COR-L47 (cell line): ENCODE measurements around the gene IL12RB1.

Experiments used
- DNase-seq: peaks from one replicate; lab custom pipeline; 2025; lab: John Stamatoyannopoulos, UW

IL12RB1 gene

DNA sequence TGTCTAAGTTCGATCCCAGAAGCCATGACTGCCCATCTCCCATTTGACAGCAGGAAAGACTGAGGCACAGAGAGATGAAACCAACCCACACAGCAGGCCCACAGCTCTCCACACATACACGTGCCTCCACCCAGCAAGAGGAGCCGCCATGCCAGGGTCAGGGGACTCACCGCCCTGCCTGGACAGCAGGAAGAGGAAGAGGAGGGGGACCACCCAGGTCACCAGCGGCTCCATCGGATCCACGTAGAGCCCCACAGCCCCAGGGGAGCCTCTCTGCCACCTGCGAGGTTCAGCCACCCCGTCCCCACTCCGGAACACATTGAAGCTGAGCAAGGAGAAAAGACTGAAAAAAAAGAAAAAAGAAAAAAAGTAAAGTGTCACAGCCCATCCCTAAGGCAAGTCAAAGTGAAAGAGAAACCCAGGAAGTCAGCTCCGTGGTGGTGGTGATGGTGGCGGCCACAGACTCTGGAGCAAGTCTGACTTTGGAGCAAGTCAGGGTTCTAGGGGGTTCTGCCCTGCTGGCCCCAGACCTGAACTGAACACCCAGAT is at the start of gene IL12RB1:
IL12RB1 (minus strand) TSS at position 345 of the 549 bp plus-strand sequence; CDS start at position 234, 111 bp downstream.
- DNase-seq: no peak

GRCh38 chr19:18135712-18136584 is 49.2 kb upstream of the IL12RB1 start:
- no peak for DNase-seq

DNA sequence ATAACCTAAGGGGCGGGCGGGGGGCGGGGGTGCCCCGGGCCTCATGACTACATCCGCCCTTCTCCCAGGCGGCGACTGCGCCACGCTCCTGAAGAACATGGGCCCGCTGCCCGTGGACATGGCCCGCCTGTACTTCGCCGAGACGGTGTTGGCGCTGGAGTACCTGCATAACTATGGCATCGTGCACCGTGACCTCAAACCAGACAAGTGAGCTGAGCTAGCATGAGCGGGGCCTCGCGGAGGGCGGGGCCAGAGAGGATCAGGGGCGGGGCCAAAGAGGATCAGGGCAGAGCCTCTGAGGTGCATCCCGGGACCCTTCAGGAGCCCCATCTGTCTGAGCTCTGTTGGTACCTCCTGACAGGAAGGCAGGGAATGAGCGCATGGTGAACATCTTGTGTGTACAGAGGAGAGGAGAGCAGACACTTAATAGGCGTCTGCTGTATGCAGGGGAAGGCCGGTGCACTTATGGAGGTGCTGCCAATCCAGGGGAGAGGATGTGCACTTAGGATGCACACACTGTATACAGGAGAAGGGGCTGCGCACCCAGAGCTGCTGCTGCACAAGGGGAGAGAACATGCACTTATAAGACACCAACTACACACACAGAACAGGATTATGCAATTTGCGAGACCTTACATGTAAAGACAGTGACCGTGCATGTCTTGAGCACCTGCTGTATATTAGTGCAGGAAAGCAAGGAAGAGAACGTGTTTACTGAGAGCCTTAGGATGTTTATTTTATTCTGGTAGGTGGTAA is 45.3 kb upstream of the IL12RB1 start:
- no peak for DNase-seq

DNA sequence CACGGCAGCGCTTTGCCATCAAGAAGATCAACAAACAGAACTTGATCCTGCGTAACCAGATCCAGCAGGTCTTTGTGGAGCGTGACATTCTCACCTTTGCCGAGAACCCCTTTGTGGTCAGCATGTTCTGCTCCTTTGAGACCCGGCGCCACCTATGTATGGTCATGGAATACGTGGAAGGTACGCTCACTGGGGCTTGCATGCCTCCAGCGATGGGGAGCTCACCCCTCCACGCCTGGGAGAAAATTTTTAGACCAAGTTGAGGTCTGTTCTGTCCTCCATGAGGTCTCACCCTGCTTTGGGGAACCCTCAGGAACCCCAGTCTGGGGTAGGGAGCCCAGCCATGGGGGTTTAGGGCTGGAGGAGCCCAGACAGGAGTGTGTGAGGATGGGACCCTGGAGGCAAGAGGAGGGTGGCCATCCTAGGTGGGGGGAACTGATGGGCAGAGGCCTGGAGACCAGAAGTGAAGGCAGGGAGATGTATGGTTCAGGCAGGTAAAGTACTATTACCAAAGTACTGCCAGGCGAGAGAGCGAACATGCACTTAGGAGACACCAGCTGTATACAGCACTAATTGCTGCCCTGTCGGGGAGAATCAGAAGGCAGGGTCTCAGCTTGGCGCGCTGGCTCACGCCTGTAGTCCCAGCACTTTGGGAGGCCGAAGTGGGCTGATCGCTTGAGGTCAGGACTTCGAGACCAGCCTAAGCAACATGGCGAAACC is 43.9 kb upstream of the IL12RB1 start:
- DNase-seq: no peak

DNA sequence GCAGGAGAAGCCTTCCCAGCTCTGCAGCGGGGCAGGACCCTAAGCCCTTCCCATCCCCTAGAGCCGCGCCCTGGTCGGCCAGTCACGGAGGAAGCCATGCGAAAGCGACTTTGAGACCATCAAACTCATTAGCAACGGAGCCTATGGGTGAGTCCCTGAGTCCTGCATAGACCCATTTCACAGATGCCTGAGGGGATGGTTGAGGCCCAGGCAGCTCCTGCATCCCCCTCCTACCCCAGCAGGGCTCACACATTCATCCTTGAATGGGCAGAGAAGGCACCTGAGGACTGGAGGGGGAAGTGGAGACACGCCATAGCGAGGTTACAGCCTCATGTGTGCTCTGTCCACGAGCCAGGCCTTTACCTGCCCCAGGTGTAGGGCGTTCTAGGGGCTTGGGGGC is 42.1 kb upstream of the IL12RB1 start:
- DNase-seq: no peak

GRCh38 chr19:18128044-18128443 is 41.3 kb upstream of the IL12RB1 start:
- no peak for DNase-seq

DNA sequence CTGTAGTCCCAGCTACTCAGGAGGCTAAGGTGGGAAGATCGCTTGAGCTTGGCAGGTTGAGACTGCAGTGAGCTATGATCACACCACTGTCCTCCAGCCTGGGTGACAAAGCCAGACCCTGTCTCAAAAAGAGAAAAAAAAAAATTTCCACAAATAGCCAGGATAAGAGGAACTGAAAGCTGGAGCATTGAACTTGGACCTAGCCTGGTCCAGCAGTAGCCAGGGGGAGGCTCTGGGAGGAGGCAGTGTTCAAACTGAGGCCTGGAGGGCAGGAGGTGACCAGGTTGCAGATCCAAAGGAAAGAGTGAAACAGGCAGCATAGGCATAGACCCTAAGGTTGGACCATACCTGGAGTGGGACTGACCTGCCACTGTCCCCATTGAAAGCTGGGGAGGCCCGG is 39.4 kb upstream of the IL12RB1 start:
- no peak for DNase-seq

- no peak for DNase-seq
Measured at GRCh38 chr19:18123819-18124218, 37.1 kb upstream of the IL12RB1 start.

GRCh38 chr19:18122860-18123795 is 36.4 kb upstream of the IL12RB1 start:
- DNase-seq: no peak

DNA sequence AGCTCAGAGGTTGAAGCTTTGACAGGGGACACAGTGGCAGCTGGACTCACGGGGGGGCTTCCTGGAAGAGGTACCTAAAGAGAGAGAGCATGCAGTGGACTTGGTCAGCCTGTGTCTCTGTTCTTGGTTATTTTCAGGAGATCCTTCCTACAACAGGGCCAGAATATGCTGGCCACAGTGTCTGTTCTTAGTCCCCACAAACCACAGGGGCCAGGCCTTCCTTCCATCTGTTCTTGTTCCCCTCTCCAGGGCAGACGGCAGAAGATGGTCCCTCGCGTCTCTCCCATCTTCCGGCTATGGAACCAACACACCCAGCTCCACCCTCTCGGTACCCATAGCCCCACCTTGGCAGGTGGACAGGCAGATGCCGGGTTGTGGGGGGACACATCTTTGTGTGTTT is 35.7 kb upstream of the IL12RB1 start:
- DNase-seq: no peak

DNA sequence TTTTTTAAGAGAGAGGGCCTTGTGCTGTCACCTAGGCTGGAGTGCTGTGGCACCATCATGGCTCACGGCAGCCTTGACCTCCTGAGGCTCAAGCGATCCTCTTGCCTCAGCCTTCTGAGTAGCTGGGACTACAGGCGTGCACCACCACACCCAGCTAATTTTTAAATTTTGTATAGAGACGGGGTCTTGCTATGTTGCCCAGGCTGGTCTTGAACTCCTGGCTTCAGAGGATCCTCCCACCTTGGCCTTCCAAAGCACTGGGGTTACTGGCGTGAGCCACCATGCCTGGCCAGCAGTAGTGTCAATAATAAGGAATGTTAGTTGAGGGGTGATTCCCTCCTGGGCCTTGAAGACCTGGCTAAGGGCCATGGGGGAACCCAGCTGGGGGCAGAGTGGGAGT is 34.4 kb upstream of the IL12RB1 start:
- DNase-seq: no peak

DNA sequence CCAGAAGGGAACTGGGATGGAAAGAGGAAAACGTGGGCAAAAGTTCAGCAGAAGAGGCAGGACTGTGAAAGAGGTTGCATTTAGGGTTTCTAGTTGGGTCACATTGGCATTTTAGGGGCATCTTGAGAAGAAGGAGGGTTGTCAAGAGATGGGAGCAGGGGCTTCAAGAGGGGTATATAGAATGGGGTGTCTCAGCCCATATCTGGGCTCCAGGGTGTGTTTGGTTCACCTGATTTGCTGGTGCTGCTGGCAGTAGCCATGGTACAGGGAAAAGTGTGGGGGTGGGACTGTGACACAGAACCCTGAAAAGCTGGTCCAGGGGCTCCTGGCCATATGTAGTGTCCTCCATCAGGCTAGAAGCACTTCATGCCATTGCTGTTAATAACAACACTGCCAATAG is 33.4 kb upstream of the IL12RB1 start:
- no peak for DNase-seq

- no peak for DNase-seq
Measured at GRCh38 chr19:18119717-18120105, 33.0 kb upstream of the IL12RB1 start.

- no peak for DNase-seq
Measured at GRCh38 chr19:18119013-18119716, 32.4 kb upstream of the IL12RB1 start.

- no peak for DNase-seq
Measured at GRCh38 chr19:18118420-18119012, 31.8 kb upstream of the IL12RB1 start.

DNA sequence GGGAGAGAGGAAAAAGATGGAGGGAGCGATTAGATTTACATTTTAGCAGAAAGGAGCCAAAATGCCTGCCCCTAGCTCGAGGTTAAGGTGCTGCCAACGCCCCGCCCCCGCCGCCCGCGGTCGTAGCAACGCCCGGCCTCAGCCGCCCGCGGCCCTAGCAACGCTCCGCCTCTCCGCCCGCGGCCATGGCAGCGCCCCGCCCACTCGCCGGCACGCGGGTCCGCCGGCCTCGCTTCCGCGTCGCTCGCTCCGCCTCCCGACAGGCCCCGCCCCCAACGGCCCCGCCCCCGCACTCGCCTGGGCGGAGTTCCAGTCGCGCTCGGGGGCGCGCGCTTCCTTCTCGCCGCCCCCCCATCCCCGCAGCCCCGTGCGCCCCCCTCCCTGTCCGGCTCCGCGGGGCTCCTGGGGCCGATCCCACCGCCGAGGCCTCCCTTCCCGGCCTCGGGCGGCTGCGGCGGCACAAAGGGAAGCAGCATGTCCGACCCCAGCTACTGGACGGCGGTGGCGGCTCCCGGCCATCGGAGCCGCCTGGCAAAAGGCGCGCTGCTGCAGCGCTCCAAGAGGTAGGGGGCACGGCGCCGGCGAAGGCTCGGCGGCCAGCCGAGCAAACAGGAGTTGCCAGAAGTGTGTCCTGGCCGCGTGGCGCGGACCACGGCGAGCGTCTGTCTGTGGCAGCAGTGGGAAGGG is 31.1 kb upstream of the IL12RB1 start:
- DNase-seq: peak; percentile 90

GRCh38 chr19:18117364-18117691 is 30.6 kb upstream of the IL12RB1 start:
- DNase-seq: no peak

GRCh38 chr19:18114483-18114882 is 27.7 kb upstream of the IL12RB1 start:
- no peak for DNase-seq

DNA sequence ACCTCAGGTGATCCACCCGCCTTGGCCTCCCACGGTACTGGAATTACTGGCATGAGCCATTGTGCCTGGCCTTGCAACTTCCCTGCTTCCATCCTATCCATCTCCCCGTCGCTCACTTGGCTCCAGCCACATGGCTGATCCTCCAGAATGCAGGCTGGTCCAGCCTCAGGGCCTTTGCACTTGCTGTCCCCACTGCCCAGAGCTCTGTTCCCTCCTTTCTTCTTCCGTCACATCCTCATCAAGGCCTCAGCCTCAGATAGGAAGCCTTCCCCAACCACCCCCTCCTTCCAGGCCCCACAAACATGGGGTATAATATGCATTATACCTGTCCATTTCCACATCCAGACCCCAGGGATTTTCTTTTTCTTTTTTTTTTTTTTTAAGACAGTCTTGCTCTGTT is 27.1 kb upstream of the IL12RB1 start:
- no peak for DNase-seq
